ENCODE data around the gene DCAF17. TPM values are rescaled to one million over a fixed set of nuclear protein-coding genes. Genes with fewer than 3 reads are reported as not detected.

Gene DCAF17
- polyA plus RNA-seq, 2 of the 4 experiments (the other 2 are of a cell fraction) = 11.5 to 26.9 TPM

DNA sequence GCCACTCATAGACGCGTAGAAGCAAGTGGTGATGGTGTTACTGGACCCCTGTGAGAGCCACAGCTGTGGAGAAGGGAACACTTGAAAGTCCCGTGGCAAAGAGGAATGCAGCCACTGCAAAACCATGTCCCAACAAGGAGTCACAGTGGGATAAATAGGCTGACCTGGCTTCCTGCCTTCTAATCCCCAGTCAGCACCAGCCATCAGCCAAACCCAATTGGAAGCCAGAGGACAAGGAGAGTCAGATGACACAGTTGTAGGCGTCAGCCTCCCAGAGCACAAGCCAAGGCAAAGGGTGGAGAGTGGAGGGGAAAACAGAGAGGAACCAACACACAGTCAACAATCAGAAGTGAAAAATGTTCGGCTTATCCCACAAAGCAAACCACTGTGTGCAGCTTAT lies 82.8 kb downstream of the DCAF17 start:
- Histone ChIP-seq H3K4me2 (no peak overlapping the region), H3K27ac (no peak overlapping the region), H3K4me3 (no peak overlapping the region), H3K9me3 (no peaks in the 10 kb centered on the region), H3K4me1 (peaks cover 15% of the 10 kb centered on the region)
- CTCF ChIA-PET = no interaction called here
- POLR2A ChIA-PET = no interaction called here
- ATAC-seq = no peak
- no peak for DNase-seq (ENCODE audit: low read depth in 1 of 2, low spot score in 1 of 2)
- WGBS (ENCODE audit: missing lambda C conversion rate) = 83% methylated on average over 5 of the region's 5 CpGs
- no peak for TF ChIP-seq JUN (IDR thresholded peaks at IDR 0.05)
- no peak for TF ChIP-seq BHLHE40 (IDR thresholded peaks at IDR 0.05; ENCODE audit: low read depth, low read length)
- no peak for TF ChIP-seq EP300 (IDR thresholded peaks at IDR 0.05)
- TF ChIP-seq, protein P1, sequence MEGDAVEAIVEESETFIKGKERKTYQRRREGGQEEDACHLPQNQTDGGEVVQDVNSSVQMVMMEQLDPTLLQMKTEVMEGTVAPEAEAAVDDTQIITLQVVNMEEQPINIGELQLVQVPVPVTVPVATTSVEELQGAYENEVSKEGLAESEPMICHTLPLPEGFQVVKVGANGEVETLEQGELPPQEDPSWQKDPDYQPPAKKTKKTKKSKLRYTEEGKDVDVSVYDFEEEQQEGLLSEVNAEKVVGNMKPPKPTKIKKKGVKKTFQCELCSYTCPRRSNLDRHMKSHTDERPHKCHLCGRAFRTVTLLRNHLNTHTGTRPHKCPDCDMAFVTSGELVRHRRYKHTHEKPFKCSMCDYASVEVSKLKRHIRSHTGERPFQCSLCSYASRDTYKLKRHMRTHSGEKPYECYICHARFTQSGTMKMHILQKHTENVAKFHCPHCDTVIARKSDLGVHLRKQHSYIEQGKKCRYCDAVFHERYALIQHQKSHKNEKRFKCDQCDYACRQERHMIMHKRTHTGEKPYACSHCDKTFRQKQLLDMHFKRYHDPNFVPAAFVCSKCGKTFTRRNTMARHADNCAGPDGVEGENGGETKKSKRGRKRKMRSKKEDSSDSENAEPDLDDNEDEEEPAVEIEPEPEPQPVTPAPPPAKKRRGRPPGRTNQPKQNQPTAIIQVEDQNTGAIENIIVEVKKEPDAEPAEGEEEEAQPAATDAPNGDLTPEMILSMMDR (IDR thresholded peaks at IDR 0.05) = no peak
- TF ChIP-seq, protein P2, sequence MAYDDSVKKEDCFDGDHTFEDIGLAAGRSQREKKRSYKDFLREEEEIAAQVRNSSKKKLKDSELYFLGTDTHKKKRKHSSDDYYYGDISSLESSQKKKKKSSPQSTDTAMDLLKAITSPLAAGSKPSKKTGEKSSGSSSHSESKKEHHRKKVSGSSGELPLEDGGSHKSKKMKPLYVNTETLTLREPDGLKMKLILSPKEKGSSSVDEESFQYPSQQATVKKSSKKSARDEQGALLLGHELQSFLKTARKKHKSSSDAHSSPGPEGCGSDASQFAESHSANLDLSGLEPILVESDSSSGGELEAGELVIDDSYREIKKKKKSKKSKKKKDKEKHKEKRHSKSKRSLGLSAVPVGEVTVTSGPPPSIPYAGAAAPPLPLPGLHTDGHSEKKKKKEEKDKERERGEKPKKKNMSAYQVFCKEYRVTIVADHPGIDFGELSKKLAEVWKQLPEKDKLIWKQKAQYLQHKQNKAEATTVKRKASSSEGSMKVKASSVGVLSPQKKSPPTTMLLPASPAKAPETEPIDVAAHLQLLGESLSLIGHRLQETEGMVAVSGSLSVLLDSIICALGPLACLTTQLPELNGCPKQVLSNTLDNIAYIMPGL (CRISPR knock-in tag; IDR thresholded peaks at IDR 0.05; ENCODE audit: borderline replicate concordance) = no peak
- no peak for TF ChIP-seq FOXS1 (CRISPR knock-in tag; IDR thresholded peaks at IDR 0.05)
- TF ChIP-seq, protein P3, sequence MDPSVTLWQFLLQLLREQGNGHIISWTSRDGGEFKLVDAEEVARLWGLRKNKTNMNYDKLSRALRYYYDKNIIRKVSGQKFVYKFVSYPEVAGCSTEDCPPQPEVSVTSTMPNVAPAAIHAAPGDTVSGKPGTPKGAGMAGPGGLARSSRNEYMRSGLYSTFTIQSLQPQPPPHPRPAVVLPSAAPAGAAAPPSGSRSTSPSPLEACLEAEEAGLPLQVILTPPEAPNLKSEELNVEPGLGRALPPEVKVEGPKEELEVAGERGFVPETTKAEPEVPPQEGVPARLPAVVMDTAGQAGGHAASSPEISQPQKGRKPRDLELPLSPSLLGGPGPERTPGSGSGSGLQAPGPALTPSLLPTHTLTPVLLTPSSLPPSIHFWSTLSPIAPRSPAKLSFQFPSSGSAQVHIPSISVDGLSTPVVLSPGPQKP (IDR thresholded peaks at IDR 0.05; ENCODE audit: low read depth, low read length) = no peak
- no peak for TF ChIP-seq SREBF2 (IDR thresholded peaks at IDR 0.05)
- TF ChIP-seq CBX8 (IDR thresholded peaks at IDR 0.05) = no peak
- TF ChIP-seq HOXB13 (CRISPR knock-in tag; IDR thresholded peaks at IDR 0.05; ENCODE audit: low read depth) = no peak
- TF ChIP-seq PHF8 (IDR thresholded peaks at IDR 0.05; ENCODE audit: borderline replicate concordance, low read depth) = no peak
- no peak for TF ChIP-seq HOXB5 (CRISPR knock-in tag; IDR thresholded peaks at IDR 0.05)
- FAIRE-seq = no peak

DNA sequence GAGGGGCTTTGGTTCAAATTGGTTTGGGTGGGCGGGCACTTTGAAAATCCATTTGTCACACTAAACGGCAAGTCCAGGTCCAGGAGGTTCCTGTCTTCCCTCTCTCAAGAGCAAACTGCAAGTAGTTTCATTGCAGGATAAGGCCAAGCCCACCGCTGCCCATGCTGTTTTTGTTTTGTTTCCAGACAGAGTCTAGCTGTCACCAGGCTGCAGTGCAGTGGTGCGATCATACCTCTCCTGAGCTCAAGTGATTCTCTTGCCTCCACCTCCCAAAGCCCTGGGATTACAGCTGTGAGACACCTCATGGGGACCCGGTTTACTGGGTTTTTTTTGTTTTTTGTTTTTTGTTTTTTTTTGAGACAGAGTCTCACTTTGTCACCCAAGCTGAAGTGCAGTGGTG lies 86.4 kb downstream of the DCAF17 start:
- POLR2A ChIA-PET = no interaction called here

DNA sequence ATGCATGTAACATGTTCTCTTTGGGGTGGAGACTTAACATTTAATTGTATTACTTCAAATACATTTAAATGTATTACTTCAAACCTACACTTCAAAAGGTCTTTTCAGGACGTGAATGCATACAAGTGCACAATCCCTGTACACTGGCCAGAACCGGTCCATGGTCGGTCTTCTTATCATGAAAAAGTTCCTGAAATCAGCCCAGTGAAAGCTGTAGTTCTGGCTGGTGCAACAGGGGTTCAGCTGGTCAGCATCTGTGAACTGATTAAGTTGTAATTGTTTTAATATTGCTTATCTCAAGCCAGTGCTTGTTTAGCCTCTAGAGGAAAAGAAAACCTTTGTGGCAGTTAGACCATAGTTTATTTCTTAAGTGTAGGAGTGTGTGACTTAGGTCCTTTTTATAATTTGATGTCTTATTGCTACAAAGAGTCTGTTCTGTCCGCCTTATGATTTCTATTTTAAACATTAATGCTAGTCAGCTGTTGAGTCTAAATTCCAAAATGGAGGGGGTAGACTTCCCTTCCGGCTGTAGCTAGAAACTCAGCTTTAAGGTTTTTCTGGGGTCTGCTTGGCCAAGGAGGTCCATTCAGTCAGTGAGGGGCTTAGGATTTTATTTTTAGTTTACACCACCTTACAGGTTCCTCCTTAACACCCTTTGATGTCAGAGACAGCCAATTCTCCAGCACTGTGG lies 87.5 kb downstream of the DCAF17 start:
- Histone ChIP-seq H3K9me3 (no peaks in the 10 kb centered on the region), H3K4me3 (peak overlapping the region; percentile 79), H3K27ac (peak overlapping the region; percentile 79 to 94), H3K4me1 (peaks cover 17% of the 10 kb centered on the region), H3K4me2 (peak overlapping the region; percentile 90)
- DNase-seq (ENCODE audit: low read depth in 1 of 2, low spot score in 1 of 2) (no peak), ATAC-seq (no peak), FAIRE-seq (no peak)
- POLR2A ChIA-PET = interaction anchor here (0.6 to 2.5 kb wide), 4 partner anchors 10 to 567 kb away, joined by 4 to 9 read pairs (median 7); partner anchors contain the start of genes DCAF17 and METTL8
- CTCF ChIA-PET = interaction anchor here (0.6 to 1.7 kb wide), 3 partner anchors 549 to 636 kb away, joined by 3 to 4 read pairs (median 3); partner anchors contain the start of gene GORASP2
- WGBS (ENCODE audit: missing lambda C conversion rate) = 82% methylated on average over 5 of the region's 5 CpGs
- TF ChIP-seq CHD2 (IDR thresholded peaks at IDR 0.05; ENCODE audit: low read length, partially characterized antibody) (no peak), FOXS1 (CRISPR knock-in tag; IDR thresholded peaks at IDR 0.05) (no peak)
- TF ChIP-seq, protein P4, sequence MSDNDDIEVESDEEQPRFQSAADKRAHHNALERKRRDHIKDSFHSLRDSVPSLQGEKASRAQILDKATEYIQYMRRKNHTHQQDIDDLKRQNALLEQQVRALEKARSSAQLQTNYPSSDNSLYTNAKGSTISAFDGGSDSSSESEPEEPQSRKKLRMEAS (IDR thresholded peaks at IDR 0.05) = no peak

More for the DNA sequence above, 86.4 kb downstream of the DCAF17 start:
- FAIRE-seq (no peak), ATAC-seq (no peak), DNase-seq (ENCODE audit: low read depth in 1 of 2, low spot score in 1 of 2) (no peak)
- WGBS (ENCODE audit: missing lambda C conversion rate) = 80% methylated on average over 5 of the region's 5 CpGs
- H3K4me2 ChIP-seq = no peak overlapping the region
- no peak overlapping the region for H3K27ac ChIP-seq
- peaks cover 26% of the 10 kb centered on the region for H3K4me1 ChIP-seq
- no peaks in the 10 kb centered on the region for H3K9me3 ChIP-seq
- H3K4me3 ChIP-seq = no peak overlapping the region
- CTCF ChIA-PET = interaction anchor here (0.6 to 1.7 kb wide), 2 partner anchors 15 to 548 kb away, joined by 3 to 4 read pairs; no protein-coding TSS in a partner anchor
- TF ChIP-seq, protein P5, sequence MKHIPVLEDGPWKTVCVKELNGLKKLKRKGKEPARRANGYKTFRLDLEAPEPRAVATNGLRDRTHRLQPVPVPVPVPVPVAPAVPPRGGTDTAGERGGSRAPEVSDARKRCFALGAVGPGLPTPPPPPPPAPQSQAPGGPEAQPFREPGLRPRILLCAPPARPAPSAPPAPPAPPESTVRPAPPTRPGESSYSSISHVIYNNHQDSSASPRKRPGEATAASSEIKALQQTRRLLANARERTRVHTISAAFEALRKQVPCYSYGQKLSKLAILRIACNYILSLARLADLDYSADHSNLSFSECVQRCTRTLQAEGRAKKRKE (CRISPR knock-in tag; IDR thresholded peaks at IDR 0.05; ENCODE audit: low read depth) = no peak
- TF ChIP-seq ZNF302 (CRISPR knock-in tag; IDR thresholded peaks at IDR 0.05) (no peak), FOSL2 (IDR thresholded peaks at IDR 0.05) (no peak), FOSL2 (CRISPR knock-in tag; IDR thresholded peaks at IDR 0.05) (no peak), NR3C1 (IDR thresholded peaks at IDR 0.05) (no peak), SMC3 (IDR thresholded peaks at IDR 0.05) (no peak), EHF (CRISPR knock-in tag; IDR thresholded peaks at IDR 0.05) (no peak), MYC (IDR thresholded peaks at IDR 0.05; ENCODE audit: borderline replicate concordance, low read length) (no peak)

All from A549 (cell line).